ENCODE results near the gene TP53BP2. TPM values are rescaled to one million over a fixed set of nuclear protein-coding genes. Genes with fewer than 3 reads are reported as not detected.

TP53BP2 gene
- total RNA-seq, 1 donor = 38.0 TPM

DNA sequence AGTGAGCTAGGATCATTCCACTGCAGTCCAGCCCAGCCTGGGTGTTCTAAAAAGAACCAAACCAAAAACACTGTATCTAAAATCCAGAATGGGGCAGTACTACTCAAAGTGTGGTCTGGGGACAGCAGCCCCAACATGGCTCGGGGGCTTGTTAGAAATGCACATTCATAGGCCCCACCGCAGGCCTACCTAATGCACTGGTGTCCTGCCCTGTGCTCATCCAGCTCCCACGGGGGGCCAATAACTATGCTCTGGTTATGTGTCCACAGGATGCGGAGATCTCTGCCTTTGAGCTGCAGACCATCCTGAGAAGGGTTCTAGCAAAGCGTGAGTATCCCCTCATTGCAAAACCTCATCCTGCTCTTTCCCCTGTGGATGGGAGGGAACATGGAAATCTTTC, 81.9 kb downstream of the TP53BP2 start:
- no peak for DNase-seq (ENCODE audit: low read depth)
- TF ChIP-seq, protein P1, sequence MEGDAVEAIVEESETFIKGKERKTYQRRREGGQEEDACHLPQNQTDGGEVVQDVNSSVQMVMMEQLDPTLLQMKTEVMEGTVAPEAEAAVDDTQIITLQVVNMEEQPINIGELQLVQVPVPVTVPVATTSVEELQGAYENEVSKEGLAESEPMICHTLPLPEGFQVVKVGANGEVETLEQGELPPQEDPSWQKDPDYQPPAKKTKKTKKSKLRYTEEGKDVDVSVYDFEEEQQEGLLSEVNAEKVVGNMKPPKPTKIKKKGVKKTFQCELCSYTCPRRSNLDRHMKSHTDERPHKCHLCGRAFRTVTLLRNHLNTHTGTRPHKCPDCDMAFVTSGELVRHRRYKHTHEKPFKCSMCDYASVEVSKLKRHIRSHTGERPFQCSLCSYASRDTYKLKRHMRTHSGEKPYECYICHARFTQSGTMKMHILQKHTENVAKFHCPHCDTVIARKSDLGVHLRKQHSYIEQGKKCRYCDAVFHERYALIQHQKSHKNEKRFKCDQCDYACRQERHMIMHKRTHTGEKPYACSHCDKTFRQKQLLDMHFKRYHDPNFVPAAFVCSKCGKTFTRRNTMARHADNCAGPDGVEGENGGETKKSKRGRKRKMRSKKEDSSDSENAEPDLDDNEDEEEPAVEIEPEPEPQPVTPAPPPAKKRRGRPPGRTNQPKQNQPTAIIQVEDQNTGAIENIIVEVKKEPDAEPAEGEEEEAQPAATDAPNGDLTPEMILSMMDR (IDR thresholded peaks at IDR 0.05; ENCODE audit: insufficient read depth, low read depth, low read length) = no peak
- no peak overlapping the region for H3K4me3 ChIP-seq (ENCODE audit: low read depth, low read length)

- no peak overlapping the region for H3K4me3 ChIP-seq (ENCODE audit: low read depth, low read length)
- TF ChIP-seq, protein P1 (IDR thresholded peaks at IDR 0.05; ENCODE audit: insufficient read depth, low read depth, low read length) = no peak
- DNase-seq (ENCODE audit: low read depth) = no peak
Observed at GRCh38 chr1:223763251-223763650, 82.5 kb downstream of the TP53BP2 start.

DNA sequence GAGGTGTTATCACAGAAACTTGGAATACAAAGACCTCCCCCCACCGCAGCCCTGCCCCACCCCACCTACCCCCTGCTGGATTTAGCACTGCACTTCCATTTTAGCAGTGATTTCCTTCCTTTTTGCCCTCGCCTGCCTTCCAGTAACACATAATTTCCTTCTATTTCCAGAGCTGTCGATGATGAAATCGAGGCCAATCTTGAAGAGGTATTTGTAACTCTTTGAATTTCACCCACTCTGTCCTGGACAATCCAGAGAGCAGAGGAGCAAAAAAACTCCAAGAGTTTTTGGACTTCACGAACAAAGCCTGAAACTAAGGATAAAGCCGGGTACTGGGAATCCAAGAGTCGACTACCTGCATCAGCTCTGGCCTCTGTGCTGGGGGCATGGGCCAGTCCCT, 84.3 kb downstream of the TP53BP2 start:
- peak; percentile 38 for DNase-seq (ENCODE audit: low read depth)
- TF ChIP-seq, protein P1 (IDR thresholded peaks at IDR 0.05; ENCODE audit: insufficient read depth, low read depth, low read length) = no peak
- no peak overlapping the region for H3K4me3 ChIP-seq (ENCODE audit: low read depth, low read length)

DNA sequence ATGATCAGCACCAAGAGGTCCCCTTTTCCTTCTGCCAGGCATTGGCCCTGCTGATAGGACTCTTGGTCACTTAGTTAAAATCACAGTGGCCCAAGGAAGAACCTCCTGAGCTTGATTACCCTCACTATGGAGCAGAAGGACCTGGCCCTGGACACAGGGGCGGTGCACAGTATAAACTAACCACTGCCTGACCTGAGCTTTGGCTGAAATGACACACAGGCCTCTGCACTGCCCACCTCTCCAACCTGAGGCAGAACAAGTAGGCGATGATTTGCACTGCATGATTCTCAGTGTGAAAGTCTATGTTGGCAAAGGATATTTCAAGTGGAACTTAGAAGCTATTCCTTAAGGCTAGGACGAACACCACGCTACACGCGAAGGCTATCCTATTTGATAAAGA, 84.9 kb downstream of the TP53BP2 start:
- TF ChIP-seq, protein P1 (IDR thresholded peaks at IDR 0.05; ENCODE audit: insufficient read depth, low read depth, low read length) = no peak
- no peak for DNase-seq (ENCODE audit: low read depth)
- no peak overlapping the region for H3K4me3 ChIP-seq (ENCODE audit: low read depth, low read length)

DNA sequence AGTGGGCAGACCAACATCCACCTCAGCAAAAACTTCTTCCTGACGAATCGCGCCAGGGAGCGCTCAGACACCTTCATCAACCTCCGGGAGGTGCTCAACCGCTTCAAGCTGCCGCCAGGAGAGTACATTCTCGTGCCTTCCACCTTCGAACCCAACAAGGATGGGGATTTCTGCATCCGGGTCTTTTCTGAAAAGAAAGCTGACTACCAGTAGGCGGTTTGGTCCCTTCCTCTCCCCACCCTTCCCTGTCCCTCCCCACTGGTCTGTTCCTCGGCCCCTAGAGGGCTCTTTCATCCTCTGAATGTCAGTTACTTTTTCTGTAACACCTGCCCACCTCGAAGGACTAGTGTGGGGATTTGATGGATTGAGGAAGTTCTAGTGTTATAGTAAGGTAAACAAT, 86.5 kb downstream of the TP53BP2 start:
- no peak for DNase-seq (ENCODE audit: low read depth)
- H3K4me3 ChIP-seq (ENCODE audit: low read depth, low read length) = no peak overlapping the region
- TF ChIP-seq, protein P1 (IDR thresholded peaks at IDR 0.05; ENCODE audit: insufficient read depth, low read depth, low read length) = no peak

DNA sequence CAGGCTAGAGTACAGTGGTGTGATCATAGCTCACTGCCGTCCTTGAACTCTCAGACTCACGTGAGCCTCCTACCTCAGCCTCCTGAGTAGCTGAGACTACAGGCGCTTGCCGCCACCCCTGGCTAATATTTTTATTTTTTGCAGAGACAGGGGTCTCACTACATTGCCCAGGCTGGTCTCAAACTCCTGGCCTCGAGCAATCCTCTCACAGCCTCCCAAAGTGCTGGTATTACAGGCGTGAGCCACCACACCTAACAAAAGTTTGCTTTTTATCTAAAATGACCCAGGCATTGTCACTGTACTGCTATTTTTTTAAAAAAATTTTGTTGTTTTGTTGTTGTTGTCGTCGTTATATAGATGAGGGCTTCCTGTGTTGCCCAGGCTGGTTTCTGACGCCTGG, 87.0 kb downstream of the TP53BP2 start:
- no peak overlapping the region for H3K4me3 ChIP-seq (ENCODE audit: low read depth, low read length)
- TF ChIP-seq, protein P1 (IDR thresholded peaks at IDR 0.05; ENCODE audit: insufficient read depth, low read depth, low read length) = no peak
- DNase-seq (ENCODE audit: low read depth) = no peak
